NCI-H2081 (cell line): ENCODE data around the gene KIR3DL3.
"Not testable (repeated sequence)": the region's sequence is repeated elsewhere in the genome, so short reads cannot be mapped to it uniquely, and the experiment has no call there.

Experiments
- DNase-seq, 2 experiments: peaks; one replicate each; lab custom pipeline; 2025; lab: John Stamatoyannopoulos, UW

KIR3DL3 gene

GRCh38 chr19:54782916-54783315 is 58.7 kb downstream of the KIR3DL3 start:
- DNase-seq = not testable (repeated sequence)
